Panc1 (cell line): ENCODE results near the gene MITF. TPM values are rescaled to one million over a fixed set of nuclear protein-coding genes. Genes with fewer than 3 reads are reported as not detected.
A peak's percentile ranks its signal among the peaks of the same experiment; 100 is the strongest.

Experiments
- ATAC-seq: fragments of 200-7000 bp; cut with Tn5 transposase; 2 replicates; pipeline ENCODE4 v1.9.1; 2020; ENCODE audit warnings: mild to moderate bottlenecking, moderate library complexity
- BruUV-seq: library from RNA; stranded (reverse); fragments of 400-500 nt; replicated peaks from 2 replicates; lab custom pipeline; 2021; lab: Mats Ljungman, UMichigan
- CTCF ChIA-PET: fragments of 300-600 bp; sonication (Branson Sonifier 250); formaldehyde crosslinking; loops from one replicate; lab custom pipeline; 2022; ENCODE audit warnings: antibody characterized with exemption; lab: Charles Lee
- POLR2A ChIA-PET: fragments of 300-600 bp; sonication (Branson Sonifier 250); formaldehyde crosslinking; loops from one replicate; lab custom pipeline; 2022; ENCODE audit warnings: antibody characterized with exemption; lab: Charles Lee
- DNase-seq: peaks from one replicate; pipeline ENCODE4 v3.0.0-alpha.2; 2010; ENCODE audit warnings: low read depth, low spot score
- H3K27ac ChIP-seq: 2 replicates; pipeline ENCODE4 v1.5.1; 2011; ENCODE audit warnings: mild to moderate bottlenecking, low read length, inconsistent platforms
- H3K27me3 ChIP-seq: fragments of 200-500 bp; sonication (Bioruptor generic); 2 replicates; pipeline ENCODE4 v1.6.0; 2014; ENCODE audit warnings: low read length, inconsistent platforms; ENCODE audit not compliant: control insufficient read depth, insufficient read depth
- H3K36me3 ChIP-seq: fragments of 200-500 bp; sonication (Bioruptor generic); 2 replicates; pipeline ENCODE4 v1.5.1; 2014; ENCODE audit warnings: inconsistent platforms, mild to moderate bottlenecking, low read length, moderate library complexity; ENCODE audit not compliant: control insufficient read depth, insufficient read depth
- H3K4me1 ChIP-seq: 2 replicates; pipeline ENCODE4 v1.5.1; 2011; ENCODE audit warnings: inconsistent platforms, mild to moderate bottlenecking, low read length, moderate library complexity; ENCODE audit not compliant: control insufficient read depth, insufficient read depth
- H3K4me3 ChIP-seq, 2 experiments: 2 replicates each; pipeline ENCODE4 v1.5.1; 2011 to 2012; ENCODE audit warnings: low read depth in 2 of 2, low read length in 2 of 2, mild to moderate bottlenecking in 2 of 2, inconsistent platforms in 1 of 2, moderate library complexity in 1 of 2
- H3K9me3 ChIP-seq: fragments of 200-500 bp; sonication (Bioruptor generic); 2 replicates; pipeline ENCODE4 v1.5.1; 2014; ENCODE audit warnings: low read depth, mild to moderate bottlenecking, inconsistent platforms, low read length, moderate library complexity; ENCODE audit not compliant: control insufficient read depth, insufficient read depth
- POLR2AphosphoS5 ChIP-seq: IDR thresholded peaks from 2 replicates; pipeline ENCODE4 v1.6.1; 2012; ENCODE audit warnings: mild to moderate bottlenecking, low read depth, low read length, moderate library complexity
- SIN3A ChIP-seq: IDR thresholded peaks from 2 replicates; pipeline ENCODE4 v1.6.1; 2012; ENCODE audit warnings: low read depth, mild to moderate bottlenecking, low read length, moderate library complexity, borderline replicate concordance; ENCODE audit not compliant: insufficient read depth
- TCF7L2 ChIP-seq: IDR thresholded peaks from 2 replicates; pipeline ENCODE4 v1.6.1; 2011; ENCODE audit warnings: mild to moderate bottlenecking, low read depth, low read length, inconsistent platforms
- in situ Hi-C: cut with HindIII; loops from 2 replicates; pipeline ENCODE4 v1.10.0; 2016; ENCODE audit warnings: low sequenced_read_pairs, low pct_unique_long_range_greater_than_20kb
- intact Hi-C: fragments of 100-400 bp; cut with micrococcal nuclease; formaldehyde crosslinking; loops from one replicate; pipeline ENCODE4 v1.10.0; 2022; ENCODE audit not compliant: unreplicated experiment
- total RNA-seq: library from RNA; stranded (reverse); gene quantifications from one replicate; pipeline ENCODE4 v1.2.1, GENCODE V29; 2021; ENCODE audit not compliant: unreplicated experiment
- TF ChIP-seq, protein P1 (sequence below): fragments of 450-650 bp; IDR thresholded peaks from 2 replicates; pipeline ENCODE4 v1.5.1; 2017; ENCODE audit warnings: mild to moderate bottlenecking
- TF ChIP-seq, protein P2 (sequence below), 2 experiments: IDR thresholded peaks; 2 replicates each; pipeline ENCODE4 v1.6.1; 2011 to 2012; ENCODE audit warnings: low read depth in 2 of 2, control low read depth in 1 of 2, low read length in 1 of 2, mild to moderate bottlenecking in 1 of 2, moderate library complexity in 1 of 2; ENCODE audit not compliant: insufficient read depth in 1 of 2

Gene MITF
- total RNA-seq, 1 experiment from 2014 or later: 10.8 TPM

DNA sequence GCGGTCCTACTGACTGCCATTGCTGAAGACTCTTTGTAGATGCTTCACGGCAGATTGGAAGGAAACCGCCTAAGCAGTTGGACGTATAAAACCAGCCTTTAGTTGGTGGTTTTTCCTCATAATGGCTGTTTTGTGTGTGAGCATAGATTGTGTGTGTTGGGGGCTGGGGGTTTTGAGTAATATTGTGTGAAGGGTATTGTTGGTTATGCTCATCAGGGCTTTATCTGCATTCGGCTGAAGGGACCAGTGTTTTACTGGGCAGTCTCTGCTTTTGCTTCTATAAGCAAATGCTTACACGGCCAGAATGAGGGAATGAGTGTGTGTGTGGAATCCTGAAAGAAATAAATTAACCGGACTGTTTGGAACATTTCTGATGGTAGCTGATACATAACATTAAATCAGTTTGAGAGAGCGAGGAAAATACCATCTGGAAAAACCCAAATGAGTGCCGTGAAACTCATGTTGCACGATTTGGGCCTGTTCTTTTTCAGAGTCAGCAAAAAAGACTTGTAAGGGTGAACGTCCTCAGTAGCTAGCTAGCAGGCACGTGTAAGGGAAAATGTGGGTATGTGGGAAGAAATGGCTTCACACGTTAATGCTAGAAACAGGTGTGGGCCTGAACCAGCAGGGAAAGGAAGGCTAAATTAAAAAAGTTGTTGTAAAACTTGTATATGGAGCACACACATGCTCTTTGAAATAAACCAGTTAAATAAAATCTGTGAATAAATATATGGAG is 1.9 kb downstream of the MITF start:
- Histone ChIP-seq H3K4me1 (peaks cover 4% of the 10 kb centered on the region; the same call in 1 of the 2 replicates), H3K27ac (no peak overlapping the region; the same call in 1 of the 2 replicates), H3K36me3 (no peaks in the 10 kb centered on the region), H3K9me3 (no peaks in the 10 kb centered on the region), H3K4me3 (peak overlapping the region; percentile 68 to 82; a peak in 3 of 4 replicates), H3K27me3 (no peaks in the 10 kb centered on the region)
- DNase-seq (no peak), ATAC-seq (no peak)
- in situ Hi-C loops: no loop called here
- BruUV-seq: TSS peak; percentile 68
- ChIA-PET CTCF (no interaction called here), POLR2A (no interaction called here)
- TF ChIP-seq TCF7L2 (no peak), POLR2AphosphoS5 (no peak), SIN3A (no peak)
- TF ChIP-seq, protein P1, sequence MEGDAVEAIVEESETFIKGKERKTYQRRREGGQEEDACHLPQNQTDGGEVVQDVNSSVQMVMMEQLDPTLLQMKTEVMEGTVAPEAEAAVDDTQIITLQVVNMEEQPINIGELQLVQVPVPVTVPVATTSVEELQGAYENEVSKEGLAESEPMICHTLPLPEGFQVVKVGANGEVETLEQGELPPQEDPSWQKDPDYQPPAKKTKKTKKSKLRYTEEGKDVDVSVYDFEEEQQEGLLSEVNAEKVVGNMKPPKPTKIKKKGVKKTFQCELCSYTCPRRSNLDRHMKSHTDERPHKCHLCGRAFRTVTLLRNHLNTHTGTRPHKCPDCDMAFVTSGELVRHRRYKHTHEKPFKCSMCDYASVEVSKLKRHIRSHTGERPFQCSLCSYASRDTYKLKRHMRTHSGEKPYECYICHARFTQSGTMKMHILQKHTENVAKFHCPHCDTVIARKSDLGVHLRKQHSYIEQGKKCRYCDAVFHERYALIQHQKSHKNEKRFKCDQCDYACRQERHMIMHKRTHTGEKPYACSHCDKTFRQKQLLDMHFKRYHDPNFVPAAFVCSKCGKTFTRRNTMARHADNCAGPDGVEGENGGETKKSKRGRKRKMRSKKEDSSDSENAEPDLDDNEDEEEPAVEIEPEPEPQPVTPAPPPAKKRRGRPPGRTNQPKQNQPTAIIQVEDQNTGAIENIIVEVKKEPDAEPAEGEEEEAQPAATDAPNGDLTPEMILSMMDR: no peak
- TF ChIP-seq, protein P2, sequence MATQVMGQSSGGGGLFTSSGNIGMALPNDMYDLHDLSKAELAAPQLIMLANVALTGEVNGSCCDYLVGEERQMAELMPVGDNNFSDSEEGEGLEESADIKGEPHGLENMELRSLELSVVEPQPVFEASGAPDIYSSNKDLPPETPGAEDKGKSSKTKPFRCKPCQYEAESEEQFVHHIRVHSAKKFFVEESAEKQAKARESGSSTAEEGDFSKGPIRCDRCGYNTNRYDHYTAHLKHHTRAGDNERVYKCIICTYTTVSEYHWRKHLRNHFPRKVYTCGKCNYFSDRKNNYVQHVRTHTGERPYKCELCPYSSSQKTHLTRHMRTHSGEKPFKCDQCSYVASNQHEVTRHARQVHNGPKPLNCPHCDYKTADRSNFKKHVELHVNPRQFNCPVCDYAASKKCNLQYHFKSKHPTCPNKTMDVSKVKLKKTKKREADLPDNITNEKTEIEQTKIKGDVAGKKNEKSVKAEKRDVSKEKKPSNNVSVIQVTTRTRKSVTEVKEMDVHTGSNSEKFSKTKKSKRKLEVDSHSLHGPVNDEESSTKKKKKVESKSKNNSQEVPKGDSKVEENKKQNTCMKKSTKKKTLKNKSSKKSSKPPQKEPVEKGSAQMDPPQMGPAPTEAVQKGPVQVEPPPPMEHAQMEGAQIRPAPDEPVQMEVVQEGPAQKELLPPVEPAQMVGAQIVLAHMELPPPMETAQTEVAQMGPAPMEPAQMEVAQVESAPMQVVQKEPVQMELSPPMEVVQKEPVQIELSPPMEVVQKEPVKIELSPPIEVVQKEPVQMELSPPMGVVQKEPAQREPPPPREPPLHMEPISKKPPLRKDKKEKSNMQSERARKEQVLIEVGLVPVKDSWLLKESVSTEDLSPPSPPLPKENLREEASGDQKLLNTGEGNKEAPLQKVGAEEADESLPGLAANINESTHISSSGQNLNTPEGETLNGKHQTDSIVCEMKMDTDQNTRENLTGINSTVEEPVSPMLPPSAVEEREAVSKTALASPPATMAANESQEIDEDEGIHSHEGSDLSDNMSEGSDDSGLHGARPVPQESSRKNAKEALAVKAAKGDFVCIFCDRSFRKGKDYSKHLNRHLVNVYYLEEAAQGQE (IDR thresholded peaks at IDR 0.05; ENCODE audit: insufficient read depth in 1 of 2, low read depth in 2 of 2, low read length in 1 of 2): no peak
- intact Hi-C loops: no loop called here

DNA sequence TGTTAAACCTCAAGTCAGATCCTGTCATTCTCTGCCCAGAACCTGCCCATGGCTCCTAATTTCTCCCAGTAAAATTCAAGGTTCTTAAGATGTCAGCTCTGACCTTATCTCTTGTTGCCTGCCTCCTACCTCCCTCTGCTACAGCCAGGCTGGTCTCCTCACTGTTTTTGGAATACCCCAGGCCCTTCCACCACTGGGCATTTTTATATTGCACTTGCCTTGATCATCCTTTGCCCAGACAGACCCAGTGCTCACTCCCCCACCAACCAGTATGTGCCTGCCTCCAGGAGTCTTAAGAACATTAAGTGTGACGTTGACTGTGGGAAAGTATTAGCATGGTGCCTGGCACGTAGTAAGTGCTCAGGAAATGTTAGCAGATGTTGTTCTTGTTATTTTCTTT is 3.1 kb downstream of the MITF start:
- Histone ChIP-seq H3K4me3 (no peak overlapping the region), H3K27me3 (no peaks in the 10 kb centered on the region), H3K9me3 (no peaks in the 10 kb centered on the region), H3K36me3 (no peaks in the 10 kb centered on the region), H3K27ac (no peak overlapping the region), H3K4me1 (peaks cover 4% of the 10 kb centered on the region; the same call in 1 of the 2 replicates)
- ChIA-PET POLR2A (no interaction called here), CTCF (no interaction called here)
- TF ChIP-seq POLR2AphosphoS5 (no peak), TCF7L2 (no peak), SIN3A (no peak)
- TF ChIP-seq, protein P1: no peak
- TF ChIP-seq, protein P2 (IDR thresholded peaks at IDR 0.05; ENCODE audit: insufficient read depth in 1 of 2, low read depth in 2 of 2, low read length in 1 of 2): no peak
- intact Hi-C loops: no loop called here
- in situ Hi-C loops: no loop called here
- BruUV-seq: no TSS peak
- no peak for DNase-seq
- no peak for ATAC-seq
